GM21786 (cell line): Measurements from ENCODE around the gene CDNF.
"Not testable (repeated sequence)": the region's sequence is repeated elsewhere in the genome, so short reads cannot be mapped to it uniquely, and the experiment has no call there.

Source experiments
- ATAC-seq: cut with Tn5 transposase; IDR thresholded peaks from one replicate; pipeline ENCODE4 v1.9.1; 2021; ENCODE audit not compliant: unreplicated experiment

The CDNF gene

DNA sequence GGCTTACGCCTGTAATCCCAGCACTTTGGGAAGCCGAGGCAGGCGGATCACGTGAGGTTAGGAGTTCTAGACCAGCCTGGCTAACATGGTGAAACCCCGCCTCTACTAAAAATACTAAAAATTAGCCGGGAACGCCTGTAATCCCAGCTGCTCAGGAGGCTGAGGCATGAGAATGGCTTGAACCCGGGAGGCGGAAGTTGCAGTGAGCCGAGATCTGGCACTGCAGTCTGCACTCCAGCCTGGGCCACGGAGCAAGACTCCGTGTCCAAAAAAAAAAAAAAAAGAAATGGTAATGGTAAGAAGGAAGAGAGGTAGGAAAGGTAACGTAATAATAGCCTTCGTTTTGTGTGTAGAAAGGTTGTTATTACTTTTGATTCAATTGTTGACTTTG, 1.5 kb upstream of the CDNF start:
- no peak for ATAC-seq

- no peak for ATAC-seq
Measured at GRCh38 chr10:14838582-14839304, 906 bp upstream of the CDNF start.

DNA sequence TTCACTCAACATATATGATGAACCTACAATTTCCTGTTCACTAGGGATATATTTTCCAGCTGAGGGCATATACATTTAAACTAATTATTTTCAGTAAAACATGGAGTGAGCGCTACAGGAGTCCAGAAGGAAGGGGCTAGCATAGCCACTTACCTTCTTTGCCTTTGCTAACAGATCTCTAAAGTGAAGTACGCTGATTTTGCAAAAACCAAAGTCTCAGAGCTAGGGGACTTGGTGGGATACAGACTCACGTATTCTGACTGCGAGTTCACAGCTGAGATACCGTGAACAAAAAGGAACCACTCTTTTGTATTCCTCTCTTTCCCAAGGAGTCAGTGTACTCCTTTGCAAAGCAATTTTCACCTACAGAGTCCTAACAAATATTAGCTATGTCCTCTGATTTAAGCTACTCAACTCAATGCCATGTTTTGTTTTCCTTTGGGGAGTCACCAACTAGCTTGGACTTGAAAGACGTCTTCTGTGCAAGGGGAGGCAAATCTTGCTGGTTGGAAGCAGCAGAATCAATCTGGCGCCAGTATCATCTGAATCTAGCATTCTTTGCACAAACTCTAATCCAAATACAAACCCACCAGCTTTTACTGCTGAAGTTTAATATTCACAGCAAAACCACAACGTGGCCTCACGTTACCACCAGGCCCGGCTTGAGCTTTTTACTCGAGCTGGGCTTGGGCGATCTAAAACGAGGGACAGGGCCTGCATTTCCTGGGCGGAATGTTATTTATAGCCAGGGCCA, 657 bp downstream of the CDNF start:
- no peak for ATAC-seq

DNA sequence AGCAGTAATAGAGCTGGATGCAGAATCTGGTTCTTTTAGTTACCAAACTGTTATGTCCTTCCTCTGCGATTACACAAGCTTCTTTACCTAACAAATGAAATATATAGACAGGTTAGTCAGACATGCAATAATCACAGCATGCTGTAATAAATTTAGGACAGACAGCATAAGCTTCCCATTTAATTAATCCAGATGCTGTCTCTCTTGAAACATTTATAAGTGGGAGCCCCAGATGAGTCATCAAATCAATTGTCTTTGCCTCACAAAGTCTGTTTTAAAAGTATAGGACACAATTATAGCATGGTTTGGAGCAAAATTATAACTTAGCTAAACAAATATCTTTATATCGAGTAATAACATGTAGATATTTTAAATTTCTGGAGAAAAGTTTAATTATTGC, 1.6 kb downstream of the CDNF start:
- ATAC-seq, result no peak

DNA sequence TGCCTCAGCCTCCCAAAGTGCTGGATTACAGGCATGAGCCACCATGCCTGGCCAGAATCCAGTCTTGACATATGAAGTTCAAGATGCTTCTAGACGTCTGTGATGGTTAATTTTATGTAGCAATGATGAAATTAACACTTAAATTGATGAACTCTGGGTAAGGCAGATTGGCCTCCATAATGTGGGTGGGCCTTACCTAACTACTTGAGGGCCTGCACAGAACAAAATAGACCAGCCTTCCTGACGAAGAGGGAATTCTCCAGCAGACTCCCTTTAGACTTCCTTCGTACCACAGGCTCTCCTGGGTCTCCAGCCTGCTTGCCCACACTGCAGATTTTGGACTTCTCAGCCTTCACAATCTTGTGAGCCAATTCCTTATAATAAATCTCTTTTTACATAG, 4.7 kb downstream of the CDNF start:
- ATAC-seq, result no peak

- ATAC-seq, result no peak
Measured at GRCh38 chr10:14826076-14826829, 11.6 kb downstream of the CDNF start.

GRCh38 chr10:14823966-14824365, 13.9 kb downstream of the CDNF start:
- no peak for ATAC-seq

DNA sequence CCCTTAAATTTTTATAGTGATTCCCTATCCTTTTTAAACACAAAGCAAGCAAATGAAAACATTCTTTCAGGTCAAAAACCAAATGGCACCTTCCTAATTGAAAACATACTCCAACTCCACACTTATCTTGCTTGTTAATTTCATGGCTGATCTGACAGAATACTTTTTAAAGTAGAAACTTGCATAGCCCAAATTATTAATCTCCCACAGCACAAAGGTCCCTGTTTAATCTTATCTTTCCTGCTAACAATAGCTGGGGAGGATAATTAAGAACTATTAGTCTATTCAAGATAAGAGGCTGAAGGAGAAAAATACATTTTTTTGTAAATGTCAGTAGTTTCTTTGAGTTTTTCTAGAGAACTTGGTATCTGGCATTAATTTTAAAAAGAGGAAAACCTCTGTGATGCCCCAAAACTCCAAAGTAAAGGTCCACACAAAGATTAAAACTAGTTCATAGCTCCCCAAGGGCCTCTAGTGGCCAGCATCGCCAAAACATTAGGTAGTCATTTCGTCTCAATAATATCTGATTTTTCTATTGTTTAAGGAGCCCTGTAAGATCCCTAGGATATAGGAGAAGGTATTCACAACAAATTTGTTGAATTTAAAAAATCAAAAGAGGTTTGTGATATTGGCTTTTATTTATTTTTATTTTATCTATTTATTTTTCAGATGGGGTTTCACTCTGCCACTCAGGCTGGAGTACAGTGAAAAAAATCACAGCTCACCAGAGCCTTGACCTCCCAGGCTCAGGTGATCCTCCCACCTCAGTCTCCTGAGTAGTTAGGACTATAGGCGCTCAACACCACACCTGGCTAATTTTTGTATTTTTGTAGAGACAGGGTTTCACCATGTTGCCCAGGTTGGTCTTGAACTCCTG, 14.7 kb downstream of the CDNF start:
- ATAC-seq, result no peak

DNA sequence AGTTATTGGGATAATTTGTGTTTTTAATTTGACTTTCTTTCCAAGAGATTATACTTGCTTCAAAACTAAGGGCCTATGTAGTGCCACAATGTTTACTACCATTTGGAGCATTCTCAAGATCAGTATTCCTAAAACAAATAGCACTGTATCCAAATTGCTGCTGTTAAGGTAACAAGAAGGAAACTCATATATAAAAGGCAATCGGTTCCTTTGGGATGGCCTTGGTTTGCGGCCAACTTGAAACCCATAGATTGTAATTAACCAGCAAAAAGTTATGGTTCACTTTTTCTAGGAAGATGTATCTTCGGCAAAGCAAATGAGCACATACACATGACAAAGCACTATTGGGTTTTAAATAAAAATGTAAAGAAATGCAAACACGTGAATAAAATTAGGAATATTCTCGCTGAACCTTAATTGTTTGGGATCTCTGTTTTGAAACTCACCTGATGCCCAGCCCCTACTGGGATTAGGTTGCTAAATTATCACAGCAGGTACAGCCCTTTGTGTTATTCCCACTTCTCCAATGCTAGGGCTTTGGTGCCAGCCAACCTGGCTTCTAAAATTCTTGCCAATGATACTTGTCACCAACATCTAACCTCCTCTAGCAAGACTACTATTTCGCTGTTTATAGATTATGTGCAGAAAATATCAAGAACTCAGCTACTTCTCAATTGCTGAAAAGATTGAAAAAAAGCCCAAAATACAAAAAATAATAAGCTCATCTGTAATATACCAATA, 16.0 kb downstream of the CDNF start:
- ATAC-seq, result no peak

DNA sequence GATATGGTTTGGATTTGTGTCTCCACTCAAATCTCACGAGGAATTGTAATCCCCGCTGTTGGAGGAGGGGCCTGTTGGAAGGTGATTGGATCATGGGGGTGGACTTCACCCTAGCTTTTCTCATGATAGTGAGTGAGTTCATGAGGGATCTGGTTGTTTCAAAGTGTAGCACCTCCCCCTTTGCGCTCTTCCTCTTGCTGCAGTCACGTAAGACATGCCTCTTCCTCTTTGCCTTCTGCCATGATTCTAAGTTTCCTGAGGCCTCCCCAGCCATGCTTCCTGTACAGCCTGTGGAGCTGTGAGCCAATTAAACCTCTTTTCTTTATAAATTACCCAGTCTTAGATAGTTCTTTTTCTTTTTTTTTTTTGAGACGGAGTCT, 17.1 kb downstream of the CDNF start:
- ATAC-seq, result no peak

DNA sequence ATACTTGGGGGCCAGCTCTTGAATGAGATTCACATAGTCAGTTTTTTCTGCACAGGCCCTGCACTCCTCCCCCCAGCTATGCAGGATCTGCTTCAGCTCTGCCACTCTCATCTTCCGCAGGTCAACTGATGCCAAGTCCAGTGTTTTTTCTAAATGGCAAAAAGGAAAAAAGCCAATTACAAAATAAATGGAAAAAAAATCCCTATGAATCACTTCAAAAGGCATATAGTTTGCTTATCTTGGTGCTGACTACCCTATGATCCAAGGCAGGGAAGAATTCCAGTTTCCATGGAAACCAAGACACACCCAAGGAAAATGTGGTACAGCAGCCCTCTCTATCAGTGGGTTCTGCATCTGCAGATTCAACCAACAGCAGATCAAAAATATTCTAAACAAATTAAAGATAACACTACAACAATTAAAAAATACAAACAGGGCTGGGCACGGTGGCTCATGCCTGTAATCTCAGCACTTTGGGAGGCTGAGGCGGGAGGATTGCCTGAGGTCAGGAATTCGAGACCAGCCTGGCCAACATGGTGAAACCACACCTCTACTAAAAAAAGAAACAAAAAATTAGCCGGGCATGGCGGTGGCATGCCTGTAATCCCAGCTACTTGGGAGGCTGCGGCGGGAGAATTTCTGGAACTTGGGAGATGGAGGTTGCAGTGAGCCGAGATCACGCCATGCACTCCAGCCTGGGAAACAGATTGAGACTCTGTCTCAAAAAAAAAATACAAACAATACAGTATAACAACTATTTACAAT, 17.6 kb downstream of the CDNF start:
- no peak for ATAC-seq

DNA sequence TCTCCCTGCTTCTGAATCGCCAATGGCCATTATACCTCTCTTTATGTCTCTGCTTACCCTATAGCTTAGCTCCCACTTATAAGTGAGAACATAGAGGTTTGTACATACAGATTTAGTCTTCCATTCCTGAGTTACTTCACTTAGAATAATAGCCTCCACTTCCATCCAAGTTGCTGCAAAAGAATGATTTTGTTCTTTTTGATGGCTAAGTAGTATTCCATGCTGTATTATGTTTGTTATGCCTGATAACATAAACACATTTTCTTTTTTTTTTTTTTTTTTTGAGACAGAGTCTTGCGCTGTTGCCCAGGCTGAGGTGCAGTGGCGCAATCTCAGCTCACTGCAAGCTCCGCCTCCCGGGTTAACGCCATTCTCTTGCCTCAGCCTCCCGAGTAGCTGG, 21.1 kb downstream of the CDNF start:
- ATAC-seq, result not testable (repeated sequence)

GRCh38 chr10:14815681-14816080, 22.2 kb downstream of the CDNF start:
- no peak for ATAC-seq

- ATAC-seq, result no peak
Measured at GRCh38 chr10:14812271-14812670, 25.6 kb downstream of the CDNF start.

DNA sequence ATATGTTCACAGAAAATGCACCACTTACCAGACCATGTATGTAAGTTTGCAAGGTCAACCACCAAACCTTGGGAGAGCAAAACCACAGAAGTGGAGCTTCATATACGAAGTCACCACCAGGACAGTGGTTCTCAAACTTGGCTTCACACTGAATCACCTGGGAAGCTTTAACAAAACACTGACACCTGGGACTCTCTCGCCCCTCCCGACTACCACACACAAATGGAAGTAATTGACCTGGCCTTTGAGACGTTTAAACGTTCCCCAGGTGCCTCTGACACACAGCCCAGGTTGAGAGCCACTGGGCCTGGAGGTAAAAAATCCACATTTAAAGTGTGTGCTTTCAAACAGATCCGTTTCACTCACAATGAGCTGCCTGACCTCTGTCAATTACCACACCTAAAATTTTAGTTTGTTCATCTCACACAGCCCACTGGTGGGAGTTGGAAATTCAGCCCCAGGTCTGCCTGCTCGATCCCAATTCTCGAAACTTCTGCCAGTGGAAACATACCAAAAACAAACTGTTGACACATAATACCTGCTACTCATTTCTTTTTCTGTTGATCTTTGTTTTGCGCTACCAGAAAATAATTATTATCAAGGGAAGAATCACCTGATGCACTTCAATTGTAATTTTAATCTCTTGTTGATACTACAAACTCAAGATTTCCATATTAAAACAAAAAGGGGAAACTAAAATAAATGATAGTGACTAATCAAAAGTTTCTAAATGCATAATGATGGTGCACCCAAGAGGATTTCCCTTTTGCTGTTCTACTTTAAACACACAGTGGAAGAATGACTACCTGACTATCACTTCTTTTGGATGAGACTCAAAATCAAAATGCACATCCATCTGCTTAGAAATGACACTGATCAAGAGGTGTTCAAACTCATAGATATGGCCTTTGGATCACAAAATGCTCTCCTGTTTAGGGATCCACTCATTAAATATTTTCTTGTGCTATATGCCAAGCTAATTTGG, 26.6 kb downstream of the CDNF start:
- ATAC-seq, result no peak

- ATAC-seq, result no peak
Measured at GRCh38 chr10:14806318-14806717, 31.5 kb downstream of the CDNF start.

- ATAC-seq, result no peak
Measured at GRCh38 chr10:14803827-14804226, 34.0 kb downstream of the CDNF start.

- ATAC-seq, result no peak
Measured at GRCh38 chr10:14801723-14802122, 36.1 kb downstream of the CDNF start.
